PC-9 (cell line): ENCODE measurements around the gene SNRPE. TPM values are rescaled to one million over a fixed set of nuclear protein-coding genes. Genes with fewer than 3 reads are reported as not detected.
"Not testable (repeated sequence)": the region's sequence is repeated elsewhere in the genome, so short reads cannot be mapped to it uniquely, and the experiment has no call there.

Experiments
- BruUV-seq: library from RNA; stranded (reverse); fragments of 400-500 nt; replicated peaks from 2 replicates; lab custom pipeline; 2021; lab: Mats Ljungman, UMichigan
- CTCF ChIA-PET: fragments of 300-600 bp; sonication (Branson Sonifier 250); formaldehyde crosslinking; loops from one replicate; lab custom pipeline; 2022; ENCODE audit warnings: antibody characterized with exemption; lab: Charles Lee
- POLR2A ChIA-PET: fragments of 300-600 bp; sonication (Branson Sonifier 250); formaldehyde crosslinking; loops from one replicate; lab custom pipeline; 2022; ENCODE audit warnings: antibody characterized with exemption; ENCODE audit not compliant: unreplicated experiment; lab: Charles Lee
- DNase-seq, 2 experiments: peaks; one replicate each; pipeline versions ENCODE4 v3.0.0 to v3.0.0-alpha.2; 2015 to 2022; ENCODE audit warnings: mixed read lengths in 1 of 2
- H2AFZ ChIP-seq: fragments of 200-600 bp; sonication (generic); 2 replicates; pipeline ENCODE4 v1.8.1; 2017; ENCODE audit warnings: antibody characterized with exemption
- H3F3A ChIP-seq: fragments of 200-600 bp; sonication (generic); 2 replicates; pipeline ENCODE4 v1.8.1; 2017; ENCODE audit warnings: antibody characterized with exemption, mild to moderate bottlenecking, low read depth; ENCODE audit not compliant: insufficient read depth
- H3K27ac ChIP-seq: fragments of 200-600 bp; sonication (generic); 2 replicates; pipeline ENCODE4 v1.6.1; 2016; ENCODE audit warnings: mixed run types
- H3K27me3 ChIP-seq: fragments of 200-600 bp; sonication (generic); 2 replicates; pipeline ENCODE4 v1.6.1; 2016; ENCODE audit warnings: low read depth, mixed run types; ENCODE audit not compliant: insufficient read depth
- H3K36me3 ChIP-seq: fragments of 200-600 bp; sonication (generic); 2 replicates; pipeline ENCODE4 v1.6.1; 2016; ENCODE audit warnings: low read depth, mixed run types
- H3K4me1 ChIP-seq: fragments of 200-600 bp; sonication (generic); replicated peaks from 2 replicates; pipeline ENCODE4 v1.6.1; 2016; ENCODE audit warnings: mixed run types; ENCODE audit not compliant: insufficient read depth
- H3K4me2 ChIP-seq: fragments of 200-600 bp; sonication (generic); 2 replicates; pipeline ENCODE4 v1.6.1; 2017; ENCODE audit warnings: mixed run types
- H3K4me3 ChIP-seq: fragments of 200-600 bp; sonication (generic); 2 replicates; pipeline ENCODE4 v1.6.1; 2016; ENCODE audit warnings: mixed run types
- H3K79me2 ChIP-seq: fragments of 200-600 bp; sonication (generic); 2 replicates; pipeline ENCODE4 v1.6.1; 2017; ENCODE audit warnings: low read depth, mixed run types
- H3K9me2 ChIP-seq: fragments of 200-600 bp; sonication (generic); 2 replicates; pipeline ENCODE4 v1.8.1; 2017; ENCODE audit warnings: mild to moderate bottlenecking; ENCODE audit not compliant: insufficient read depth
- H3K9me3 ChIP-seq: fragments of 200-600 bp; sonication (generic); 2 replicates; pipeline ENCODE4 v1.8.1; 2016; ENCODE audit warnings: low read depth; ENCODE audit not compliant: insufficient read depth
- H4K20me1 ChIP-seq: fragments of 200-600 bp; sonication (generic); 2 replicates; pipeline ENCODE4 v1.8.1; 2017; ENCODE audit not compliant: insufficient read depth
- CTCF ChIP-seq: fragments of 200-600 bp; sonication (generic); conservative IDR thresholded peaks from 2 replicates; pipeline ENCODE4 v1.6.1; 2017; ENCODE audit warnings: mixed run types, antibody characterized with exemption, mild to moderate bottlenecking, moderate library complexity
- EZH2 ChIP-seq: fragments of 200-600 bp; sonication (generic); IDR thresholded peaks from 2 replicates; pipeline ENCODE4 v1.8.0; 2017; ENCODE audit warnings: antibody characterized with exemption, low read depth
- intact Hi-C: fragments of 100-400 bp; cut with micrococcal nuclease; formaldehyde crosslinking; loops from one replicate; pipeline ENCODE4 v1.10.0; 2022; ENCODE audit not compliant: unreplicated experiment
- total RNA-seq: library from RNA; stranded (reverse); gene quantifications from 2 replicates; pipeline ENCODE4 v1.2.3, GENCODE V29; 2021

The SNRPE gene
- total RNA-seq, 1 experiment from 2014 or later = 218 TPM

DNA sequence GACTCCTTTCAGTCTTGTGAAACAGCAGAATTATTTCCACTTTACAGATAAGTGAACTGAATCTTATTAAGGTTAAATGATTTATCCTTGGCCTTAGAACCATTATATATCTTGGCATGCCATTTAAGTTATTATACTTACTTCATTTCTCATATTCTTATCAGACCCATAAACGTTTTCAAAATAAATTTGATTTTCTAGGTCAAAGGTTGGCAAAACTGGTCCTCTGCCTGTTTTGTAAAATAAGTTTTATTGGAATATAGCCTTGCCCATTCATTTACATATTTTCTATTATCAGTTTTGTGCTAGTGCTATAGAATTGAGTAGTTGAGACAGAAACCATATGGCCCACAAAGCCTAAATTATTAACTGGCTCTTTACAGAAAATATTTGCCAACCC, 32.9 kb upstream of the SNRPE start:
- Histone ChIP-seq H2AFZ (no peak overlapping the region), H3K4me3 (no peak overlapping the region), H3K27ac (no peak overlapping the region), H3K4me1 (no peaks in the 10 kb centered on the region), H3F3A (peaks cover 15% of the 10 kb centered on the region; the same call in 1 of the 2 replicates), H3K4me2 (no peak overlapping the region), H3K79me2 (peaks cover 22% of the 10 kb centered on the region; the same call in 1 of the 2 replicates), H3K27me3 (no peaks in the 10 kb centered on the region), H3K9me2 (no peaks in the 10 kb centered on the region), H3K36me3 (peaks cover 51% of the 10 kb centered on the region), H4K20me1 (peaks cover 28% of the 10 kb centered on the region), H3K9me3 (no peaks in the 10 kb centered on the region)
- TF ChIP-seq CTCF (no peak), EZH2 (no peak)
- ChIA-PET POLR2A (no interaction called here), CTCF (no interaction called here)
- intact Hi-C loops = no loop called here
- DNase-seq = no peak
- no TSS peak for BruUV-seq

DNA sequence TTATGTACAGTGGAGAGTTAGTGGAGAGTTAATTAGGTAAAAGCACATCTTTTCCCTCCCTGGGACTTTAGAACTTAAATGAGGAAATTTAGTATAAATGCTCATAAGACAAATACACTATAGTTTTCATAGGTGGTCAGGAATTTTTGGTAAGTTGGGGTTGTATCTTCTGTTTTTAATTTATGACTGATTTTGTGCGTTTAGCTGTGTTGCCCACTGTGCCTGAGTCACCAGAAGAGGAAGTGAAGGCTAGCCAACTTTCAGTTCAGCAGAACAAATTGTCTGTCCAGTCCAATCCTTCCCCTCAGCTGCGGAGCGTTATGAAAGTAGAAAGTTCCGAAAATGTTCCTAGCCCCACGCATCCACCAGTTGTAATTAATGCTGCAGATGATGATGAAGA, 32.2 kb upstream of the SNRPE start:
- H3F3A ChIP-seq = peaks cover 20% of the 10 kb centered on the region; the same call in 1 of the 2 replicates
- H3K27ac ChIP-seq, H3K4me3 ChIP-seq, POLR2A ChIA-PET, H2AFZ ChIP-seq, H3K9me3 ChIP-seq, H3K4me1 ChIP-seq, H3K4me2 ChIP-seq, CTCF ChIA-PET, BruUV-seq, intact Hi-C loops, DNase-seq, H3K27me3 ChIP-seq, H3K9me2 ChIP-seq: not testable (repeated sequence)
- peaks cover 19% of the 10 kb centered on the region; the same call in 1 of the 2 replicates for H3K79me2 ChIP-seq
- peaks cover 23% of the 10 kb centered on the region for H4K20me1 ChIP-seq
- H3K36me3 ChIP-seq = peaks cover 50% of the 10 kb centered on the region

GRCh38 chr1:203835476-203835875, 25.9 kb upstream of the SNRPE start:
- no TSS peak for BruUV-seq
- Histone ChIP-seq H3K9me2 (no peaks in the 10 kb centered on the region), H3F3A (peaks cover 43% of the 10 kb centered on the region), H3K9me3 (no peaks in the 10 kb centered on the region), H3K27me3 (no peaks in the 10 kb centered on the region), H2AFZ (no peak overlapping the region), H4K20me1 (peaks cover 11% of the 10 kb centered on the region), H3K4me3 (no peak overlapping the region), H3K36me3 (peaks cover 58% of the 10 kb centered on the region), H3K27ac (no peak overlapping the region), H3K4me1 (no peaks in the 10 kb centered on the region), H3K4me2 (no peak overlapping the region), H3K79me2 (no peaks in the 10 kb centered on the region)
- TF ChIP-seq CTCF (no peak), EZH2 (no peak)
- CTCF ChIA-PET = no interaction called here
- POLR2A ChIA-PET = interaction anchor here (0.7 kb wide), 1 partner anchor 31 kb away, joined by 6 read pairs; no protein-coding TSS in a partner anchor
- intact Hi-C loops = no loop called here
- DNase-seq = no peak

DNA sequence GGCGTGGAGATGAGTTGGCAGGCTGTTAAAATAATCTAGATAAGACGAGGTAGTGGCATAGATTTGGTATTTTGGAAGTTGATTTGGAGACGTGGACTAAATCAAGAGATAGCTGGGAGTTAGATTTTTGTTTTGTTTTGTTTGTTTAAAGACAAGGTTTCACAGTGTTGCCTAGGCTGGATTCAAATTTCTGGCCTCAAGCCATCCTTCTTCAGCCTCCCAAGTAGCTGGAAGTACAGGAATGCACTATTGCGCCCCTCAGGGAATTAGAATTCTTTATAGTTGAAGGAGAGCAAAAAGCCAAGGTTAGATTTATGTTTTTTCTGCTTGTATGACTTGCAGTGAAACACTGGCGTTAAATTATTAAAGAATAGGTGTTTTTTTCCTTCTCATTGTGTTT, 22.3 kb upstream of the SNRPE start:
- peaks cover 42% of the 10 kb centered on the region for H3F3A ChIP-seq
- no peak overlapping the region for H3K4me2 ChIP-seq
- H3K27me3 ChIP-seq = no peaks in the 10 kb centered on the region
- ChIA-PET POLR2A (no interaction called here), CTCF (interaction anchor here (0.6 kb wide), 1 partner anchor 56 kb away, joined by 5 read pairs; no protein-coding TSS in a partner anchor)
- H2AFZ ChIP-seq = no peak overlapping the region
- H3K4me3 ChIP-seq = no peak overlapping the region
- intact Hi-C loops = no loop called here
- H3K9me2 ChIP-seq = no peaks in the 10 kb centered on the region
- peaks cover 61% of the 10 kb centered on the region for H3K36me3 ChIP-seq
- DNase-seq = no peak
- no peaks in the 10 kb centered on the region for H3K9me3 ChIP-seq
- TF ChIP-seq EZH2 (no peak), CTCF (no peak)
- BruUV-seq = no TSS peak
- H3K79me2 ChIP-seq = no peaks in the 10 kb centered on the region; the same call in 1 of the 2 replicates
- peaks cover 23% of the 10 kb centered on the region for H4K20me1 ChIP-seq
- no peaks in the 10 kb centered on the region for H3K4me1 ChIP-seq
- H3K27ac ChIP-seq = no peak overlapping the region
